Measurements from ENCODE around the gene PHF19. TPM values are rescaled to one million over a fixed set of nuclear protein-coding genes. Genes with fewer than 3 reads are reported as not detected.

PHF19 gene
- total and polyA plus RNA-seq, 10 of the 15 experiments (the other 5 are each of a cell fraction or from before 2014, with no cell fraction given) = 26.0 to 133 (median 87.7) TPM

DNA sequence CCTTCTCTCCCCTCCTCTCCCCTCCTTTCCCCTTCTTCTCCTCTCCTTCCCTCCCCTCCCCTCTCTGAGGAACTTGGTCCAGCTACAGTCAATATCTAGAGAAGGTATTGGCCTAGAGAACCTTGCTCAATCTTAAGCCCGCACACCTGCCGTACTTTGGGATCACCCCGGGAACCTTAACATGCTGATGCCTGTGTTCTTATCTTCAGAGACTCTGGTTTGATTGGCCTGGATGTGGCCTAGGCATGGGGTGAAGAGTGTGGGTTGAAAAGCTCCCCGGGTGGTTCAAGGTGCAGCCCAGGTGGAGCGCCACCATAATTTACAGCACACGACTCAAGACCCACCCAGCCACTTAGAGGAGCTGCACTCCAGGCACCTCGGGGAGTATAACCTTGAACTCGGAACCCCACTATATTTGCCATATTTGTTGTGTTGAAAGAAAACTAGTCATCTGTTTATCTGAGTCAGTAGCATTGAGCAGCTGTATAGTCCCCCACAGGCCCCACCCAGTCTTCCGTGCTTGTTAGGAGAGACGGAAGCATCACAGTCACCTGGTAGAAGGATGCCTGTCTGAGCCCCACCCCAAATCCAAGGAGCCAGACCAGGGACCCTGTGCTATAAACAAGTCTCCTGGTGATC lies 14.4 kb upstream of the PHF19 start:
- no TSS peak for BruUV-seq (replicated peaks)
- ATAC-seq (no peak), FAIRE-seq (no peak), DNase-seq (ENCODE audit: low read depth, low spot score) (no peak)
- 87% methylated on average over 10 of the region's 10 CpGs for WGBS (ENCODE audit: insufficient coverage, insufficient replicate concordance, low lambda C conversion rate, missing lambda C conversion rate)
- Histone ChIP-seq H2AFZ (ENCODE audit: control insufficient read depth, low read depth, low read length) (no peak overlapping the region; the same call in 1 of the 2 replicates), H4K20me1 (ENCODE audit: control insufficient read depth, insufficient read depth) (no peaks in the 10 kb centered on the region), H3K36me3 (ENCODE audit: control insufficient read depth in 2 of 2, insufficient read depth in 2 of 2, low read length in 1 of 2) (no peaks in the 10 kb centered on the region), H3K4me1 (ENCODE audit: control insufficient read depth, insufficient read depth, low read length) (peaks cover 50% of the 10 kb centered on the region), H3K9ac (ENCODE audit: control insufficient read depth, insufficient read depth, low read length) (peak overlapping the region; percentile 65; the same call in 1 of the 2 replicates), H3K27me3 (replicated peaks in 1 of 2; ENCODE audit: control insufficient read depth in 2 of 2, insufficient read depth in 2 of 2, low read length in 1 of 2) (no peaks in the 10 kb centered on the region), H3K79me2 (ENCODE audit: control insufficient read depth, insufficient read depth, low read length) (no peaks in the 10 kb centered on the region), H3K4me3 (peak overlapping the region; percentile 15; the same call in 1 of the 2 replicates), H3K4me2 (ENCODE audit: control insufficient read depth, insufficient read depth) (peak overlapping the region; percentile 87), H3K9me3 (replicated peaks; ENCODE audit: control insufficient read depth, insufficient read depth, low read length) (no peaks in the 10 kb centered on the region), H3K27ac (ENCODE audit: control insufficient read depth, insufficient read depth) (peak overlapping the region; percentile 94)
- CTCF ChIA-PET = interaction anchor here (1.4 to 3.0 kb wide), 8 partner anchors 11 to 89 kb away, joined by 3 to 13 read pairs (median 4); no protein-coding TSS in a partner anchor
- POLR2A ChIA-PET = interaction anchor here (1.1 to 15.6 kb wide), 5 partner anchors 10 to 169 kb away, joined by 3 to 383 read pairs (median 7); partner anchors contain the start of genes PHF19 and TRAF1
- TF ChIP-seq POLR2A (IDR thresholded peaks at IDR 0.05; ENCODE audit: low read depth, low read length) = no peak
- TF ChIP-seq, protein P1, sequence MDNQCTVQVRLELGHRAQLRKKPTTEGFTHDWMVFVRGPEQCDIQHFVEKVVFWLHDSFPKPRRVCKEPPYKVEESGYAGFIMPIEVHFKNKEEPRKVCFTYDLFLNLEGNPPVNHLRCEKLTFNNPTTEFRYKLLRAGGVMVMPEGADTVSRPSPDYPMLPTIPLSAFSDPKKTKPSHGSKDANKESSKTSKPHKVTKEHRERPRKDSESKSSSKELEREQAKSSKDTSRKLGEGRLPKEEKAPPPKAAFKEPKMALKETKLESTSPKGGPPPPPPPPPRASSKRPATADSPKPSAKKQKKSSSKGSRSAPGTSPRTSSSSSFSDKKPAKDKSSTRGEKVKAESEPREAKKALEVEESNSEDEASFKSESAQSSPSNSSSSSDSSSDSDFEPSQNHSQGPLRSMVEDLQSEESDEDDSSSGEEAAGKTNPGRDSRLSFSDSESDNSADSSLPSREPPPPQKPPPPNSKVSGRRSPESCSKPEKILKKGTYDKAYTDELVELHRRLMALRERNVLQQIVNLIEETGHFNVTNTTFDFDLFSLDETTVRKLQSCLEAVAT (IDR thresholded peaks at IDR 0.05) = peak; percentile 79; the same call in 1 of the 2 replicates
- SMC1A ChIA-PET (ENCODE audit: uncharacterized antibody, unreplicated experiment) = interaction anchor here (0.9 to 23.6 kb wide), 5 partner anchors 8 to 61 kb away, joined by 3 to 522 read pairs (median 5); partner anchors contain the start of gene TRAF1
- RAD21 ChIA-PET (ENCODE audit: unreplicated experiment) = interaction anchor here (0.8 to 8.7 kb wide), 5 partner anchors 32 to 136 kb away, joined by 4 to 104 read pairs (median 8); partner anchors contain the start of gene TRAF1
- intact Hi-C loops (cut with micrococcal nuclease; ENCODE audit: unreplicated experiment) = no loop called here
- in situ Hi-C loops (cut with MboI) = no loop called here

All from GM12878 (cell line).